NCI-H2196 treated with DMSO at 0.1 percent for 48 hours (cell line): ENCODE results near the gene ZBTB11.
"Not testable (repeated sequence)": the region's sequence is repeated elsewhere in the genome, so short reads cannot be mapped to it uniquely, and the experiment has no call there.

Experiments
- DNase-seq: peaks from one replicate; lab custom pipeline; 2025; ENCODE audit not compliant: unreplicated experiment; lab: John Stamatoyannopoulos, UW

ZBTB11 gene

DNA sequence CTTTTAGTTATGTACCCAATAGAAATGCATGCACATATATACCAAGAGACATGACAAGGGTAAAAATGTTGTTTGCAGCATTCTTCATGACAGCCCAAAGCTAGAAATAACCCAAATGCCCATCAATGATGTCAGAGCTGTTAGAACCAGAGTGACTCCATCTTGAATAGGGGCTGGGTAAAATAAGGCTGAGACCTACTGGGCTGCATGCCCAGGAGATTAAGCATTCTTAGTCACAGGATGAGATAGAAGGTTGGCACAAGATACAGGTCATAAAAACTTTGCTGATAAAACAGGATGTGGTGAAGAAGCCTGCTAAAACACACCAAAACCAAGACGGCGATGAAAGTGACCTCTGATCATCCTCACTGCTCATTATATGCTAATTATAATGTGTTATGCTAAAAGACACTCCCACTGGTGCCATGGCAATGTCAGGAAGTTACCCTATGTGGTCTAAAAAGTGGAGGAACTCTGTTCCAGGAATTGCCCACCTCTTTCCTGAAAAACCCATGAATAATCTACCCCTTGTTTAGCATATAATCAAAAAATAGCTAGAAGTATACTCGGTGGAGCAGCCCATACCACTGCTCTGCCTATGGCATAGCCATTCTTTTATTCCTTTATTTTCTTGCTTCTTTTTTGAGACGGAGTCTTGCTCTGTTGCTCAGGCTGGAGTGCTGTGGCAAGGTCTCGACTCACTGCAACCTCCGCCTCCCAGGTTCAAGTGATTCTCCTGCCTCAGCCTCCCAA is 32.9 kb downstream of the ZBTB11 start:
- DNase-seq = no peak

- no peak for DNase-seq
Measured at GRCh38 chr3:101643009-101643844, 33.7 kb downstream of the ZBTB11 start.

DNA sequence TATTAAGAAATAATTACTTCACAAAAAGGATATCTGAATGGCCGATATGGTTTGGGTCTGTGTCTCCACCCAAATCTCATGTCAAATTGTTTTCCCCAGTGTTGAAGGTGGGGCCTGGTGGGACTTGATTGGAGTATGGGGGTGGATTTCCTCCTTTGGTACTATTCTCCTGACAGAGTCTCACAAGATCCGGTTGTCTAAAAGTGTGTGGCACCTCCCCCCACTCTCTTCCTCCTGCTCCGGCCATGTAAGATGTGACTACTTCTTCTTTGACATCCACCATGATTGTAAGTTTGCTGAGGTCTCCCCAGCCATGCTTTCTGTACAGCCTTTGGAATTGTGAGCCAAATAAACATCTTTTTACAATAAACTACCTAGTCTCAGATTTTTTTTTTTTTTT is 34.5 kb downstream of the ZBTB11 start:
- DNase-seq = no peak

- DNase-seq = not testable (repeated sequence)
Measured at GRCh38 chr3:101641397-101642115, 35.4 kb downstream of the ZBTB11 start.

DNA sequence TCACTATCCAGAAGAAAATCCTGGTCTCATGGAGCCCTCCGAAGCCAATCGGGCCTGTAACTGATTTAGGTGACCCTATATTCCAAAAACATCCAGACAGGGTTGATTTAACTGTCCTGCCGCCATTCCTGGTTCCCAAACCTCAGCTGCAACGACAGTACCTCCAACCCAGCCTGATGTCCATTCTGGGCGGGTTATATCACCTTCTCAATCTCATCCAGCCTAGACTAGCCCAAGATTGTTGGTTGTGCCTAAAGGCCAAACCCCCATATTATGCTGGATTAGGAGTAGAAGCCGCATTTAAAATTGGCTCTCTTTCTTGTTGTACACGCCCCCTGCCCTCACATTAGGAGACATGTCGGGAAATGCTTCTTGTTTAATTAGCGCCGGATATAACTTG is 36.7 kb downstream of the ZBTB11 start:
- DNase-seq = no peak

- no peak for DNase-seq
Measured at GRCh38 chr3:101639280-101639963, 37.5 kb downstream of the ZBTB11 start.

GRCh38 chr3:101638261-101638745 is 38.6 kb downstream of the ZBTB11 start:
- DNase-seq = no peak

DNA sequence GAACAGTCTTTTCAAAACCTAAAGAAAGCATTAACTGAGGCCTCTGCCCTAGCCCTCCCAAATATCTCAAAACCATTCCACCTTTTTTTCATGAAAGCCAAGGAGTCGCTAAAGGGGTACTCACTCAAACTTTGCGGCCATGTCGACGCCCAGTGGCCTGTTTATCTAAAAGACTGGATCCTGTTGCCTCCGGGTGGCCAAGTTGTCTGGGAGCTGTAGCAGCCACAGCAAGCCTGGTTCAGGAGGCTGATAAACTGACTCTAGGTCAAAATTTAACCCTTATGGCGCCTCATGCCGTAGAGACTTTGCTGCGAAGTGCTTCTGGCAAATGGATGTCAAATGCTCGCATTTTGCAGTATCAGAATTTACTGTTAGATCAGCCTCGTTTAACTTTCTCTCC is 39.5 kb downstream of the ZBTB11 start:
- DNase-seq = no peak

DNA sequence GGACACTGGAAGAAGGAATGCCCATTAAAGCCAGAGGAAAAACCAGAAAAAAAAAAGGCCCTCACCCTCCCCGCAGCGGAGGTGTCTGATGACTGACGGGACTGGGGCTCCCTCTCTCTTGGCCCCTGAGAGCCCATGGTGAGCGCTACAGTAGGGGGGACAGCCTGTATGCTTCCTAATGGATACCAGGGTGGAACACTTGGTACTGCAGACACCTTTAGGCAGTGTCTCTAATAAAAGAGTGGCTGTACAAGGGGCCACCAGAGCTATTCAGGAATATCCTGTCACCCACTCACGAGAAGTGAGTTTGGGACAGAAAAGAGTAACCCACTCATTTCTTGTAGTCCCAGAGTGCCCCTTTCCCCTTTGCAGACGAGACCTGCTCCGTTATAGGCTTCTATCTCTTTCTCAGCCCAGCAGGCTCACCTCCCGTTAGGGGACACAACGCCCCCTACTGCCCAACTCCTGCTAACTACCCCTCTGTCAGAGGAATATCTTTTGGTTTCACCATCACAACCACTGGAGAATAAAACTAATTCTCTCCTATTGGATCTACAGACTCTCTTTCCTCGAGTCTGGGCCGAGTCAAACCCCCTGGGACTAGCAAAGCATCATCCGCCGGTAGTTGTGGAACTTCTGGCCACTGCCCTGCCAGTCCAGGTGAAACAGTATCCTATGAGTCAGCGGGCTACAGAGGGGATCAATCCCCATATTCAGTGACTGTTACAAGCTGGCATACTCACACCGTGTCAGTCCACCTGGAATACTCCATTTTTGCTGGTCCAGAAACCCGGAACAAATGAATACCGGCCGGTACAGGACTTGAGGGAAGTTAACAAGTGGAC is 40.8 kb downstream of the ZBTB11 start:
- no peak for DNase-seq

DNA sequence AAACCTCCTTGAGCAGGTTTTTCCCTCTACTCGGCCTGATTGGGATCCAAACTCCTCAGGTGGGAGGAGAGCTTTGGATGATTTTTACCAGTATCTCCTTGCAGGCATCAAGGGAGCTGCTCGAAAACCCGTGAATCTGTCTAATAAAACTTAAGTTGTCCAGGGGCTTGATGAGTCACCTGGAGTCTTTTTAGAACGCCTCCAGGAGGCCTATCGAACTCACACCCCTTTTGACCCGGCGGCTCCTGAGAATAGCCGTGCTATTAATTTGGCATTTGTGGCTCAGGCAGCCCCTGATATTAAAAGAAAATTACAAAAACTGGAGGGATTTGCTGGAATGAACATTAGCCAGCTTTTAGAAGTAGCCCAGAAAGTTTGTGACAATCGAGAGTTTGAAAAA is 41.6 kb downstream of the ZBTB11 start:
- DNase-seq = no peak

- no peak for DNase-seq
Measured at GRCh38 chr3:101634591-101635196, 42.2 kb downstream of the ZBTB11 start.

DNA sequence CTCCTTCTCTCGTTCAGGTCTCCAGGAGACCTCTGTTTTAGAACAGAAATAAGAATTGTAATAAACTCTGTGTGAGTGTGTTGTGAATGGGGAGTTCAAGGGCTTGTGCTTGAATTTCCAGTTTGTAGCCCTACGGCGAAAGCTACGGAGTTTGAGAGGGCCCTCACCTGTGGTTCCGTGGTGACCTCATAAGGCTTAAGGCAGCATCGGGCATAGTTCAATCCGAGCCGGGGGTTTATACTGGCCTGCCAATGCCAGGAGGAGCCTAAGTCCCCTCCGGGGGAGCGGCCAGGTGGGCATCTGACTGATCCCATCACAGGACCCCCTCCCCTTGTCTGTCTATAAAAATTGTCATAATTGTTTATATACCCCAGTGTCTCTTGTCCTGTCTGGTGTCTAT is 43.7 kb downstream of the ZBTB11 start:
- no peak for DNase-seq

- DNase-seq = no peak
Measured at GRCh38 chr3:101632586-101632985, 44.3 kb downstream of the ZBTB11 start.

GRCh38 chr3:101631959-101632358 is 45.0 kb downstream of the ZBTB11 start:
- DNase-seq = not testable (repeated sequence)

DNA sequence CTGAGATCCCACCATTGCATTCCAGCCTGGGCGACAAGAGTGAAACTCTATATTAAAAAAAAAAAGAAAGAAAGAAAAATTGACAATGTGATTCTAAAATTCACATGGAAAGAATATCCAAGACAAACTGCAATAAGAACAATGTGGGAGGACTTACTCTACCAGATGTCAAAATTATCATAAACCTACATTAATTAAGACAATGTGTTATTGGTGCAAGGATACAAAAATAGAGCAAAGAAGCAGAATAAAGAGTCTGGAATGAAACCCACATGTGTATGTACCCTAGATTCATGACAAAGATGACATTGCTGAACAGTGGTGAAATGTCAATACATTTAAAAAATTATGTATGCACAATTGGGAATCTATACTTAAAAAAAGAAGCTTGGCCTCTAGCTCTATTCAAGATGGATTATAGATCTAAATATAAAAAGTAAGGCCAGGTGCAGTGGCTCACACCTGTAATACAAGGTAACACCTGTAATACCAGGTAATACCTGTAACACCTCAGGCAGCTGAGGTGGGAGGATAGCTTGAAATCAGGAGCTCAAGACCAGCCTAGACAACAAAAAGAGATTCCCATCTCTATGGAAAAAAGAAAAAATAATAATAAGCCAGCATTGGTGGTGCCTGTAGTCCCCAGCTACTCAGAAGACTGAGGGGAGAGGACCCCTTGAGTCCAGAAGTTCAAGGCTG is 45.7 kb downstream of the ZBTB11 start:
- DNase-seq = no peak

DNA sequence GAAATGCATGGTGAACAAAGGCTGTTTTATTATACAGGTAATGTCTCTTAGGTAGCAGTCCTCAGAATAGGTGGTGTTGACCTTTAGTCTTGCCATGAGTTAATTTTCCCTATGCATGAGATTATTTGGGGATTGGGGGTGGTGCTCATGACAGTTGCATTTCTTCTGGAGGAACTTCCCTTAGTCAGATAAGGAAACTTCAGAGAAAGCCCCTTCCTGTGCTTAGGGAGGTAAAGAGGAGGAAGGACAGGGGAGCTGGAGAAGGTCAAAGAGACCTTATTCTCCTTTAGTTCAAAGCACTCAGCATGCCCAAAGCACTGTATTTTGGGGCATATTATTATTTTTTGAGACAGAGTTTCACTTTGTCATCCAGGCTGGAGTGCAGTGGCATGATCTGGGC is 47.7 kb downstream of the ZBTB11 start:
- DNase-seq = no peak

- no peak for DNase-seq
Measured at GRCh38 chr3:101625879-101626278, 51.1 kb downstream of the ZBTB11 start.

DNA sequence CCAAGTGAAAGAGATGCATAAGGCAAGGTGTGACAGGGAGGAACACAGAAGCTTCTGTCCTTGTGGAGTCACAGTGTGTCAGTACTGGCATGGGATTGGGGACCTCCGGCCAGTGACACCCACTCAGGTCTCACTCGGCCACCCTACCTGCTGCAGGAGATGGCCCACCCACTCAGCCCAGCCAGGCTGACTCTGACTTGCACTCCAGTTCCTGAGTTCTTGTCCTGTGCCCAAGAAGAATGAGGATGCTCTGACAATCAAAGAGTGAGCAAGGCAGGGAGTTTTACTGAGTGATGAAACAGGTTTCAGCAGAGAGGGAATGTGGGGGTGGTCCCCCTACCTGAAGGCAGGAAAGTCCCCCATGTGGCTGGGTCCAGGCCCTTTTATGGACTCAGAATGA is 52.1 kb downstream of the ZBTB11 start:
- DNase-seq = no peak

DNA sequence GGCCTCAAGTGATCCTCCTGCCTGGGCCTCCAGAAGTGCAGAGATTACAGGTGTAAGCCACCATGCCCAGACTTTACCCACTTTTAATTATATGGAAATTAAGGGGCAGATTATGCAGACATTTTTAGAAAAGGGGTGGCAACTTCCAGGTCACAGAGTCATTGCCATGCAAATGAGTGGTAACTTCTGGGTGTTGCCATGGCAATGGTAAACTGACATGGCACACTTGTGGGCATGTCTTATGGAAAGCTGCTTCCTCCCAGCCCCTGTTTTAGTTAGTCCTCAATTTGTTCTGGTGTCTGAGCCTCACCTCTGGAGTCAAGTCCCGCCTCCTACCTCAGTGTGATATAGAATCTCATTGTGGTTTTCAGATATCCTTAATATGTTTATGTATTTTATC is 53.3 kb downstream of the ZBTB11 start:
- no peak for DNase-seq
